HL-60 (cell line): ENCODE data around the gene FIGNL2.

Experiments
- POLR2AphosphoS5 ChIP-seq: IDR thresholded peaks from 2 replicates; pipeline ENCODE4 v1.6.1; 2012; ENCODE audit warnings: low read depth
- SPI1 ChIP-seq: IDR thresholded peaks from 2 replicates; pipeline ENCODE4 v1.6.1; 2012; ENCODE audit warnings: low read depth, mild to moderate bottlenecking, borderline replicate concordance
- TF ChIP-seq, protein P1 (sequence below): IDR thresholded peaks from one replicate; pipeline ENCODE4 v1.5.1; 2011; ENCODE audit warnings: low read length, control low read depth, inconsistent platforms; ENCODE audit not compliant: insufficient read depth
- TF ChIP-seq, protein P2 (sequence below): IDR thresholded peaks from 2 replicates; pipeline ENCODE4 v1.6.1; 2012; ENCODE audit warnings: low read depth; ENCODE audit not compliant: insufficient replicate concordance

DNA sequence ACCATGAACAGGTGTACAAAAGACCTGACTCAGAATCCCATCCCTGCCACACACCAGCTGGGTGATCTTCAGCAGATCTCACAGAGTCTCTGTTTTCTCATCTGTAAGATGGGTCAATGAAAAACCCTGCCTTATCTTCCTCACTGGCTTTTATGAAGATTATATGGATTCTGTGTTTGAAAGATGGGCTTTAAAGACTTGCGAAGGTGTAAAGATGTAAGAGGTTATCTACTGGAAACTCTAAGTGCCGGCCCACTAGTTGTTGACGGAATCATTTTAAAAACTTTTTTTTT is 24.1 kb upstream of the FIGNL2 start:
- TF ChIP-seq, protein P1, sequence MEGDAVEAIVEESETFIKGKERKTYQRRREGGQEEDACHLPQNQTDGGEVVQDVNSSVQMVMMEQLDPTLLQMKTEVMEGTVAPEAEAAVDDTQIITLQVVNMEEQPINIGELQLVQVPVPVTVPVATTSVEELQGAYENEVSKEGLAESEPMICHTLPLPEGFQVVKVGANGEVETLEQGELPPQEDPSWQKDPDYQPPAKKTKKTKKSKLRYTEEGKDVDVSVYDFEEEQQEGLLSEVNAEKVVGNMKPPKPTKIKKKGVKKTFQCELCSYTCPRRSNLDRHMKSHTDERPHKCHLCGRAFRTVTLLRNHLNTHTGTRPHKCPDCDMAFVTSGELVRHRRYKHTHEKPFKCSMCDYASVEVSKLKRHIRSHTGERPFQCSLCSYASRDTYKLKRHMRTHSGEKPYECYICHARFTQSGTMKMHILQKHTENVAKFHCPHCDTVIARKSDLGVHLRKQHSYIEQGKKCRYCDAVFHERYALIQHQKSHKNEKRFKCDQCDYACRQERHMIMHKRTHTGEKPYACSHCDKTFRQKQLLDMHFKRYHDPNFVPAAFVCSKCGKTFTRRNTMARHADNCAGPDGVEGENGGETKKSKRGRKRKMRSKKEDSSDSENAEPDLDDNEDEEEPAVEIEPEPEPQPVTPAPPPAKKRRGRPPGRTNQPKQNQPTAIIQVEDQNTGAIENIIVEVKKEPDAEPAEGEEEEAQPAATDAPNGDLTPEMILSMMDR = no peak
- TF ChIP-seq, protein P2, sequence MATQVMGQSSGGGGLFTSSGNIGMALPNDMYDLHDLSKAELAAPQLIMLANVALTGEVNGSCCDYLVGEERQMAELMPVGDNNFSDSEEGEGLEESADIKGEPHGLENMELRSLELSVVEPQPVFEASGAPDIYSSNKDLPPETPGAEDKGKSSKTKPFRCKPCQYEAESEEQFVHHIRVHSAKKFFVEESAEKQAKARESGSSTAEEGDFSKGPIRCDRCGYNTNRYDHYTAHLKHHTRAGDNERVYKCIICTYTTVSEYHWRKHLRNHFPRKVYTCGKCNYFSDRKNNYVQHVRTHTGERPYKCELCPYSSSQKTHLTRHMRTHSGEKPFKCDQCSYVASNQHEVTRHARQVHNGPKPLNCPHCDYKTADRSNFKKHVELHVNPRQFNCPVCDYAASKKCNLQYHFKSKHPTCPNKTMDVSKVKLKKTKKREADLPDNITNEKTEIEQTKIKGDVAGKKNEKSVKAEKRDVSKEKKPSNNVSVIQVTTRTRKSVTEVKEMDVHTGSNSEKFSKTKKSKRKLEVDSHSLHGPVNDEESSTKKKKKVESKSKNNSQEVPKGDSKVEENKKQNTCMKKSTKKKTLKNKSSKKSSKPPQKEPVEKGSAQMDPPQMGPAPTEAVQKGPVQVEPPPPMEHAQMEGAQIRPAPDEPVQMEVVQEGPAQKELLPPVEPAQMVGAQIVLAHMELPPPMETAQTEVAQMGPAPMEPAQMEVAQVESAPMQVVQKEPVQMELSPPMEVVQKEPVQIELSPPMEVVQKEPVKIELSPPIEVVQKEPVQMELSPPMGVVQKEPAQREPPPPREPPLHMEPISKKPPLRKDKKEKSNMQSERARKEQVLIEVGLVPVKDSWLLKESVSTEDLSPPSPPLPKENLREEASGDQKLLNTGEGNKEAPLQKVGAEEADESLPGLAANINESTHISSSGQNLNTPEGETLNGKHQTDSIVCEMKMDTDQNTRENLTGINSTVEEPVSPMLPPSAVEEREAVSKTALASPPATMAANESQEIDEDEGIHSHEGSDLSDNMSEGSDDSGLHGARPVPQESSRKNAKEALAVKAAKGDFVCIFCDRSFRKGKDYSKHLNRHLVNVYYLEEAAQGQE = no peak
- TF ChIP-seq SPI1 (no peak), POLR2AphosphoS5 (no peak)
